GM20000 (cell line): Measurements from ENCODE around the gene ORAI2.

Source experiments
- DNase-seq: peaks from one replicate; pipeline ENCODE4 v3.0.0; 2012; ENCODE audit warnings: low spot score
- TF ChIP-seq, protein P1 (sequence below): IDR thresholded peaks from 2 replicates; pipeline ENCODE4 v1.5.1; 2012; ENCODE audit warnings: mild to moderate bottlenecking, control low read depth; ENCODE audit errors: extremely low read depth, missing control alignments

The ORAI2 gene

DNA sequence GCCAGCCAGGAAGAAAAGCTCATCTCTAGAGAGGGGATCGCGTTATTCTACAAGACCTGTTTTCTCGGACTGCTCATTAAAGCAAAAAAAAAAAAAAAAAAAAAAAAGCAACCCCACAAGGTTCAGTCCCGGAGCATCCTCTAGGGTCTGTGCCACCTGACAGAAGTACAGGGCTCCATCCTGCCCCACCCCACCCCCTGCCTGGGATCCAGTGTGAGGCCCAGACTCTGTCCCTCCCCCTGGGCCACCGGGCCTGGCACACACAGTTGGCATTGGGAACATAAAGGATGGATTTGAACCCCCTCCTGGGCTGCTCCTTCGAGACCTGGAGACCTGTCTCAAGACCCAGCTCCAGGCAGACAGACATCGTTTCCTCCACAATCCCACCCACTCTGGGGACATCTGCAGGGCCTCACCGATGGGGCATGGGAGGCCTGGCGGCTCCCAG lies 688 bp downstream of the ORAI2 start:
- TF ChIP-seq, protein P1, sequence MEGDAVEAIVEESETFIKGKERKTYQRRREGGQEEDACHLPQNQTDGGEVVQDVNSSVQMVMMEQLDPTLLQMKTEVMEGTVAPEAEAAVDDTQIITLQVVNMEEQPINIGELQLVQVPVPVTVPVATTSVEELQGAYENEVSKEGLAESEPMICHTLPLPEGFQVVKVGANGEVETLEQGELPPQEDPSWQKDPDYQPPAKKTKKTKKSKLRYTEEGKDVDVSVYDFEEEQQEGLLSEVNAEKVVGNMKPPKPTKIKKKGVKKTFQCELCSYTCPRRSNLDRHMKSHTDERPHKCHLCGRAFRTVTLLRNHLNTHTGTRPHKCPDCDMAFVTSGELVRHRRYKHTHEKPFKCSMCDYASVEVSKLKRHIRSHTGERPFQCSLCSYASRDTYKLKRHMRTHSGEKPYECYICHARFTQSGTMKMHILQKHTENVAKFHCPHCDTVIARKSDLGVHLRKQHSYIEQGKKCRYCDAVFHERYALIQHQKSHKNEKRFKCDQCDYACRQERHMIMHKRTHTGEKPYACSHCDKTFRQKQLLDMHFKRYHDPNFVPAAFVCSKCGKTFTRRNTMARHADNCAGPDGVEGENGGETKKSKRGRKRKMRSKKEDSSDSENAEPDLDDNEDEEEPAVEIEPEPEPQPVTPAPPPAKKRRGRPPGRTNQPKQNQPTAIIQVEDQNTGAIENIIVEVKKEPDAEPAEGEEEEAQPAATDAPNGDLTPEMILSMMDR, result no peak
- no peak for DNase-seq

DNA sequence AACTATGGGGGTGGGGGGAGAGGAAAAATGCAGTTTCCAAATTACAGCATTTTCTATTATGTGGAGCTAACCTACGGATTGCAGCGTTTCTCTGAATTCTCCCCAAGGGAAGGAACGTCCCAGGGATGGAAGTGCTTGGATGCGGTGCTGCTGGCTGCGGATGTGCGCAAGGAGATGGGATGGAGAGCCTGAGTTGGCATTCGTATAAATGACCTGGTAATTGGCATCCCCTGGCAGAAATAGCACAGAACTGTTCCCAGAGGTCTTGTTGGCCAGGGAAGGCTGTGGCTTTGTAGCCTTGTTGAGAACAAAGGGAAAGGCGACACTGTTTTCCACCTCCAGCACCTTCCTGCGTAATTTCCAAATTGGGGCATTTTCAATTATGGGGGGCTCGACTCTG lies 2.7 kb downstream of the ORAI2 start:
- TF ChIP-seq, protein P1, result no peak
- no peak for DNase-seq

DNA sequence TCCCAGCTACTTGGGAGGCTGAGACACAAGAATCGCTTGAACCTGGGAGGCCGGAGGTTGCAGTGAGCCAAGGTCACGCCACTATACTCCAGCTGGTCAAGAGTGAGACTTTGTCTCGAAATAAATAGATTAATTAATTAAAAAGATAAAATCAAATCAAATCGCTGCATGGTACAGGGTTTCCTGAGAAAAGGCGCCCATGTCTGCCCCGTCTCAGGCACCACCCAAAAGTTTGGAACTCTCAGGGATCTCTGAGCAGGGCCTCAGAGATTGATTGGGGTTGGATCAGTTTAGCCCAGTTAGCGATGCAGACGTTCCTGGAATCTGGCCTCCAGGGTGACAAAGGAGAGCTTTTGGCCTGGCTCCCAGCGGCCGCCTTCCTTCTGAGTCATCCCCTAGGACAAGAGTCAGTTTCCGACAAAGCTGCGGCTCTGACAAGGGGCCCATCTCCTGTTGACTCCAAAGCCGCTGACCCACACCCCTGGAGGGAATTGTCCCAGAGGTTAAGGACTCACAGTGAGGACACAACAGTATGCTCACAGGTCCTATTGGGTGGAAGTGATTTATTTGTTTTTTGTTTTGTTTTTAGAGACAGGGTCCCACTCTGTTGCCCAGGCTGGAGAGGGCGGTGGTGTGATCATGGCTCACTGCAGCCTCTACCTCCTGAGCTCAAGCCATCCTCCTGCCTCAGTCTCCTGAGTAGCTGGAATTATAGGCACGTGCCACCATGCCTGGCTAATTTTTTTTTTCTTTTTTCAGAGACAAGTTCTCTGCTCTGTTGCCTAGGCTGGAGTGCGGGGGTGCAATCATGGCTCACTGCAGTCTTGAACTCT lies 6.8 kb downstream of the ORAI2 start:
- no peak for DNase-seq
- TF ChIP-seq, protein P1, result no peak

DNA sequence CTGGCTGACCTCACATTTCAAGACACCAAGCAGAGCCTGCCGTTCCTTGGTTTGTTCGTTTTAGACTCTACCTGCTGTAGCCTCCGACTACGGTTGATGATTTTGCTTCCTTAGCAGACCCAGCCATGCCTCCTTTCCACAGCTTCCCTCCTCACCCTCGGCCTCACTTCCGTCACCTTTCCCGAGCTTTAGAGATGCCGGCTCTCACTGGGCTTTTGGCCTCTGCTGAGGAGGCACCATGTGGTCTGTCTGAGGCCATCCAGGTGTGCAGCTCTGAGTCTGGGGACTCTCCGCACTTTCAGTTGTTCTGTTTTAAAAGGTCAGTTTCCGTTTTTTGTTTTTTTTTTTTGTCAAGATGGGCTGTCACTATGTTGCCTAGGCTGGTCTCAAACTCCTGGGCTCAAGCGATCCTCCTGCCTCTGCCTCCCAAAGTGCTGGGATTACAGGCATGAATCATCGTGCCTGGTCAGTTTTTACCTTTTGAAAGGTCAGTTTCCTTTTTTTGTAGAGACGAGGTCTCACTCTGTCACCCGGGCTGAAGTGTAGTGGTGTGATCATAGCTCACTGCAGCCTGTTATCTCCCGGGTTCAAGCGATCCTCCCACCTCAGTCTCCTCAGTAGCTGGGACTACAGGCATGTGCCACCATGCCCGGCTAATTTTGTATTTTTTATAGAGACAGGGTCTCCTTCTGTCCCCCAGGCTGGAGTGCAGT lies 11.7 kb downstream of the ORAI2 start:
- peak; percentile 83 for DNase-seq
- TF ChIP-seq, protein P1, result no peak

DNA sequence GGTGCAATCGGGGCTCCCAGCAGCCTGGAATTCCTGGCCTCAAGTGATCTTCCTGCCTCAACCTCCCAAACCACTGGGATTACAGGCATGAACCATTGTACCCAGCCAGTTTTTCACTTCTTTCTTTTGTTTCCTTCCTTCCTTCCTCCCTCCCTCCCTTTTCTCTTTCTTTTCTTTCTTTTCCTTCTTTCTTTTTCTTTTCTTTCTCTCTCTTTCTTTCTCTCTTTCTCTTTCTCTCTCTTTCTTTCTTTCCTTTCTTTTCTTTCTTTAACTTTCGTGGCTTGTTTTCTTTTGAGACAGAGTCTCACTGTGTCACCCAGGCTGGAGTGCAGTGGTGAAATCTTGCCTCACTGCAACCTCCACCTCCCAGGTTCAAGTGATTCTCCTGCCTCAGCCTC lies 12.3 kb downstream of the ORAI2 start:
- no peak for DNase-seq
- TF ChIP-seq, protein P1, result no peak

DNA sequence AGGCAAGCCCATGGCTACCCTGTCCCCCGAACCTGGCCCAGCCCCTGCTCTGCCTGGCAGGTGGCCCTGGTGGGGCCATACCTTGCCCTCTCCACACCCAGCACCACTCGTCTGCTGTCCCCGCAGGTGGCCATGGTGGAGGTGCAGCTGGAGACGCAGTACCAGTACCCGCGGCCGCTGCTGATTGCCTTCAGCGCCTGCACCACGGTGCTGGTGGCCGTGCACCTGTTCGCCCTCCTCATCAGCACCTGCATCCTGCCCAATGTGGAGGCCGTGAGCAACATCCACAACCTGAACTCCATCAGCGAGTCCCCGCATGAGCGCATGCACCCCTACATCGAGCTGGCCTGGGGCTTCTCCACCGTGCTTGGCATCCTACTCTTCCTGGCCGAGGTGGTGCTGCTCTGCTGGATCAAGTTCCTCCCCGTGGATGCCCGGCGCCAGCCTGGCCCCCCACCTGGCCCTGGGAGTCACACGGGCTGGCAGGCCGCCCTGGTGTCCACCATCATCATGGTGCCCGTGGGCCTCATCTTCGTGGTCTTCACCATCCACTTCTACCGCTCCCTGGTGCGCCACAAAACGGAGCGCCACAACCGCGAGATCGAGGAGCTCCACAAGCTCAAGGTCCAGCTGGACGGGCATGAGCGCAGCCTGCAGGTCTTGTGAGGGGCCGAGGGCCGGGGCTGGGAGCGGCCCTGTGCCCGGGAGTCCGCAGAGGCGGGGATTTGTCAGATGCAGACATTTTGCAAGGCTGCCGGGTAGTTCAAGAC lies 13.2 kb downstream of the ORAI2 start:
- DNase-seq, result no peak
- TF ChIP-seq, protein P1, result no peak
